ENCODE results near the gene RRP1B. TPM values are rescaled to one million over a fixed set of nuclear protein-coding genes. Genes with fewer than 3 reads are reported as not detected.

RRP1B gene
- total RNA-seq, 3 donors from 2014 or later: 17.1 to 22.6 (median 22.1) TPM

GRCh38 chr21:43654806-43655489 lies 4.4 kb upstream of the RRP1B start:
- intact Hi-C loops (cut with DNase I; ENCODE audit: low total_unique reads): no loop called here
- Histone ChIP-seq H3K36me3 (no peaks in the 10 kb centered on the region), H3K27ac (no peak overlapping the region), H3K27me3 (no peaks in the 10 kb centered on the region), H3K4me1 (peaks cover 0 to 6% of the 10 kb centered on the region in 2 donors), H3K9me3 (no peaks in the 10 kb centered on the region), H3K4me3 (no peak overlapping the region)
- no peak for TF ChIP-seq POLR2A (IDR thresholded peaks at IDR 0.05)
- TF ChIP-seq, protein P1, sequence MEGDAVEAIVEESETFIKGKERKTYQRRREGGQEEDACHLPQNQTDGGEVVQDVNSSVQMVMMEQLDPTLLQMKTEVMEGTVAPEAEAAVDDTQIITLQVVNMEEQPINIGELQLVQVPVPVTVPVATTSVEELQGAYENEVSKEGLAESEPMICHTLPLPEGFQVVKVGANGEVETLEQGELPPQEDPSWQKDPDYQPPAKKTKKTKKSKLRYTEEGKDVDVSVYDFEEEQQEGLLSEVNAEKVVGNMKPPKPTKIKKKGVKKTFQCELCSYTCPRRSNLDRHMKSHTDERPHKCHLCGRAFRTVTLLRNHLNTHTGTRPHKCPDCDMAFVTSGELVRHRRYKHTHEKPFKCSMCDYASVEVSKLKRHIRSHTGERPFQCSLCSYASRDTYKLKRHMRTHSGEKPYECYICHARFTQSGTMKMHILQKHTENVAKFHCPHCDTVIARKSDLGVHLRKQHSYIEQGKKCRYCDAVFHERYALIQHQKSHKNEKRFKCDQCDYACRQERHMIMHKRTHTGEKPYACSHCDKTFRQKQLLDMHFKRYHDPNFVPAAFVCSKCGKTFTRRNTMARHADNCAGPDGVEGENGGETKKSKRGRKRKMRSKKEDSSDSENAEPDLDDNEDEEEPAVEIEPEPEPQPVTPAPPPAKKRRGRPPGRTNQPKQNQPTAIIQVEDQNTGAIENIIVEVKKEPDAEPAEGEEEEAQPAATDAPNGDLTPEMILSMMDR (IDR thresholded peaks at IDR 0.05): no peak
- TF ChIP-seq POLR2AphosphoS5 (IDR thresholded peaks at IDR 0.05): no peak
- DNase-seq (ENCODE audit: low spot score in 2 of 2): no peak

GRCh38 chr21:43657355-43658087 lies 1.8 kb upstream of the RRP1B start:
- no peak for DNase-seq (ENCODE audit: low spot score in 2 of 2)
- intact Hi-C loops (cut with DNase I; ENCODE audit: low total_unique reads): no loop called here
- Histone ChIP-seq H3K4me1 (peaks cover 0 to 6% of the 10 kb centered on the region in 2 donors), H3K36me3 (no peaks in the 10 kb centered on the region), H3K27ac (no peak overlapping the region), H3K4me3 (no peak overlapping the region), H3K9me3 (no peaks in the 10 kb centered on the region), H3K27me3 (no peaks in the 10 kb centered on the region)
- TF ChIP-seq POLR2AphosphoS5 (IDR thresholded peaks at IDR 0.05) (no peak), POLR2A (IDR thresholded peaks at IDR 0.05) (no peak)
- TF ChIP-seq, protein P1 (IDR thresholded peaks at IDR 0.05): no peak

- Histone ChIP-seq H3K27ac (no peak overlapping the region), H3K27me3 (no peaks in the 10 kb centered on the region), H3K36me3 (no peaks in the 10 kb centered on the region), H3K4me3 (peak overlapping the region in 1 of 3 donors; percentile 82), H3K9me3 (no peaks in the 10 kb centered on the region), H3K4me1 (peaks cover 0 to 6% of the 10 kb centered on the region in 2 donors)
- intact Hi-C loops (cut with DNase I; ENCODE audit: low total_unique reads): no loop called here
- no peak for TF ChIP-seq POLR2A (IDR thresholded peaks at IDR 0.05)
- TF ChIP-seq, protein P1 (IDR thresholded peaks at IDR 0.05): no peak
- no peak for TF ChIP-seq POLR2AphosphoS5 (IDR thresholded peaks at IDR 0.05)
- DNase-seq (ENCODE audit: low spot score in 2 of 2): no peak
Observed at GRCh38 chr21:43658088-43658741, 1.1 kb upstream of the RRP1B start.

DNA sequence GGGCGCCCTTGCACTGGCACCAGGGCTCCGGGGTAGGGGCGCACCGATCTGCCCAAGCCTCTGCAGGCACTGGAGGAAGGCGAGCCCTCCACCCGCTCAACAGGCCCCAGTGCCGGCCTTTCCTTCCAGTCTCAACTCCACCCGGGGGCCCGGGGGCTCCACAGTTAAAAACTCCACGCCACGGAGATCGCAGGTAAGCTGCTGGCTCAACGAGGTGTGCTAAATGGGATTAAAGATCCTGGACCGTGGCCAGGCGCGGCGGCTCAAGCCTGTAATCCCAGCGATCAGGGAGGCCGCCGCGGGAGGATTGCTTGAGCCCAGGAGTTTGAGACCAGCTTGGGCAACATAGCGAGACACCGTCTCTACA lies 608 bp upstream of the RRP1B start:
- peak overlapping the region; percentile 82 to 99 (median 84) for H3K4me3 ChIP-seq
- DNase-seq (ENCODE audit: low spot score in 2 of 2): no peak
- H3K9me3 ChIP-seq: no peaks in the 10 kb centered on the region
- TF ChIP-seq, protein P1 (IDR thresholded peaks at IDR 0.05): no peak
- TF ChIP-seq POLR2AphosphoS5 (IDR thresholded peaks at IDR 0.05) (no peak), POLR2A (IDR thresholded peaks at IDR 0.05) (no peak)
- no peaks in the 10 kb centered on the region for H3K27me3 ChIP-seq
- H3K27ac ChIP-seq: peak overlapping the region; percentile 86 to 93
- intact Hi-C loops (cut with DNase I; ENCODE audit: low total_unique reads): no loop called here
- H3K36me3 ChIP-seq: no peaks in the 10 kb centered on the region
- peaks cover 0 to 6% of the 10 kb centered on the region in 2 donors for H3K4me1 ChIP-seq

- no peaks in the 10 kb centered on the region for H3K36me3 ChIP-seq
- H3K4me1 ChIP-seq: peaks cover 0 to 6% of the 10 kb centered on the region in 2 donors
- intact Hi-C loops (cut with DNase I; ENCODE audit: low total_unique reads): no loop called here
- no peaks in the 10 kb centered on the region for H3K27me3 ChIP-seq
- H3K27ac ChIP-seq: no peak overlapping the region
- H3K9me3 ChIP-seq: no peaks in the 10 kb centered on the region
- no peak for DNase-seq (ENCODE audit: low spot score in 2 of 2)
- H3K4me3 ChIP-seq: no peak overlapping the region
- TF ChIP-seq POLR2A (IDR thresholded peaks at IDR 0.05): no peak
- TF ChIP-seq, protein P1 (IDR thresholded peaks at IDR 0.05): no peak
- TF ChIP-seq POLR2AphosphoS5 (IDR thresholded peaks at IDR 0.05): no peak
Observed at GRCh38 chr21:43662286-43662685, 2.9 kb downstream of the RRP1B start.
